Lower lobe of right lung (tissue), 2 donors: ENCODE data around the gene CTSH. TPM values are rescaled to one million over a fixed set of nuclear protein-coding genes. Genes with fewer than 3 reads are reported as not detected.
A peak's percentile ranks its signal among the peaks of the same experiment; 100 is the strongest.

Source experiments
- ATAC-seq, 2 donors: fragments of 200-7000 bp; cut with Tn5 transposase; one replicate each; pipeline ENCODE4 v1.9.1; 2020 to 2022; ENCODE audit warnings: mild to moderate bottlenecking in 2 of 2, moderate library complexity in 2 of 2
- DNase-seq: peaks from one replicate; pipeline ENCODE4 v3.0.0-alpha.2; 2020
- H3K27ac ChIP-seq: fragments of 200-600 bp; one replicate; pipeline ENCODE4 v1.8.0; 2022
- H3K27me3 ChIP-seq: fragments of 200-600 bp; one replicate; pipeline ENCODE4 v1.8.0; 2022; ENCODE audit warnings: low read depth
- H3K36me3 ChIP-seq: fragments of 200-600 bp; one replicate; pipeline ENCODE4 v1.8.0; 2022; ENCODE audit warnings: mild to moderate bottlenecking
- H3K4me1 ChIP-seq: fragments of 200-600 bp; one replicate; pipeline ENCODE4 v1.8.0; 2022
- H3K4me3 ChIP-seq: fragments of 200-600 bp; one replicate; pipeline ENCODE4 v1.8.0; 2022; ENCODE audit warnings: mild to moderate bottlenecking
- H3K9me3 ChIP-seq: fragments of 200-600 bp; one replicate; pipeline ENCODE4 v1.8.0; 2022
- CTCF ChIP-seq: fragments of 200-600 bp; IDR thresholded peaks from one replicate; pipeline ENCODE4 v1.8.0; 2022; ENCODE audit warnings: antibody characterized with exemption, mild to moderate bottlenecking
- intact Hi-C: fragments of 100-400 bp; cut with DNase I; formaldehyde crosslinking; loops from one replicate; pipeline ENCODE4 v1.11.0; 2022
- total RNA-seq: library from RNA; stranded (reverse); fragmentation: NEBNext Ultra II Directional; extraction: Animal tissue kit (Norgen Biotek cat#: 25700); gene quantifications from one replicate; pipeline ENCODE4 v1.2.1, GENCODE V29; 2021
- donor health status: DM: no; HTN: yes; CAD: no; lungs with severe emphysema.

CTSH gene
- total RNA-seq, 1 donor from 2014 or later: 724 TPM

DNA sequence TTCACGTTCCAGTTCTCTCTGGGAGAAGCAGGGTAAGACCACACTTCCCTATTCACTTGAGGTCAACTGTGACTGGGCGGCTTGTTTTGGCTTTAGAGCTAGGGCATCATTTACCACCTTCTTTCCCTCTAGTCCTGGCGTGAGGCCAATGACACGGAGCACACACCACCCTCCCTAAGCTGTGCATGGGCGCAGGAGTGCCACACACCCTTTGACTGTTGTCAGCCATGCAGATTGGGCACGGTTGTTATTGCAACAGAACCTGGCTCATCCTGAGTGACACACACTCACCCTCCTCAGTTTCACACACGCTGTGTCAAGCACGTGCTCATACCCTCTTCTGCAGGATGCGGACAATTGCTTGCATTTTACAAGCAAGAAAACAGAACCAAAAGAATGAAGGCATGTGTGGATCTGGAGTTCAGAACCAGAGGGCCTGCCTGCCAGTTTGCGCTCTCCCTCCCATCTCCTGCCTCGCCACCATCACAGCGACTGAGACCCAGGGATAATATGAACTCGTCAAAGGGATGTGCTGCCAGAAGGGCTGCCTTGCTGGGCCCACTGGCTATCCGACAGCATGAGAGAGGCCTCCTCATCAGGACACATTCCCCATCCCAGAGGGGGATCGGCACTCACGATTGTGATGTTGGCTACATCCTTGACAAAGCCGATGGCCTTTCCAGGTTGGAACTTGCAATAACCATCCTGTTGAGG, 17.6 kb downstream of the CTSH start:
- ATAC-seq (peak in 1 of 2 donors; percentile 2), DNase-seq (no peak)
- Histone ChIP-seq H3K9me3 (no peaks in the 10 kb centered on the region), H3K4me1 (no peaks in the 10 kb centered on the region), H3K27me3 (no peaks in the 10 kb centered on the region), H3K36me3 (peaks cover 96% of the 10 kb centered on the region), H3K27ac (no peak overlapping the region), H3K4me3 (no peak overlapping the region)
- TF ChIP-seq CTCF: no peak
- intact Hi-C loops: no loop called here

DNA sequence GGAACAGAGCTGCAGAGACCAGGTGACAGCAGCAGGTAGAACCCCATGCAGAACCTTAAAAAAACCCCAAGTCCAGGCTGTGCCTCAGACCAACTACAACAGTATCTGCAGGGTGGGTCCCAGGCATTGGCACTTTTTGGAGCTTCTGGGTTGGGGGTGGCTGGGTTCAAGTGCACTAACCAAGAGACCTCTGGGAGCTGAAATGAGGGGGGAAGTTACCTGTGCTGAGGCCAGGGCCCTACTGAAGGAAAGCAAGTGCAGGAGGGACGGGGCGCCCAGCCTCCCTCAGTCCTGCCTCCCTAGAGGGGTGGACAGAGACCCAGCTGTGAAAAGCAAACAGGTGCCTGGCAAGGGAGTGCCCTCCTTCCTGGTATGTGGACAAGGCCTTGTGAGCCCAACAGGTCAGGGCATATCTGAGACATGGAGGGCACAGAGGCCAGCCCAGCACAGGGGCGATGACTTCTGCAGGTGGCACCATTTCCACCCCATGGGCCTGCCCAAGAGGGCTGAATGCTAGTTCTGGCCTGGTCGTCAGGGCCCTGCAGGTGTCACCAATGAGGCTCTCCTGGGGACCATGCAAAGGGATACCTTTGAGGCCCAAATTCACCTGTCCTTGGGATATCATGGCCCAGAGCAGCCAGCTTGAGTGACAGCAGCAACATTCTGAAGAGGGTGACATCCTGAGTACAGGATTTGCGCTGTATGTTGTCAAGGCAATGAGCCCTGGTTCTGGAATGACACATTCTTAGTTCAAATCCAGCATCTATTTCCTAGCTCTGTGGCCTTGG, 18.7 kb downstream of the CTSH start:
- H3K27ac ChIP-seq: no peak overlapping the region
- H3K36me3 ChIP-seq: peaks cover 96% of the 10 kb centered on the region
- DNase-seq (no peak), ATAC-seq (peak in 1 of 2 donors; percentile 5)
- H3K9me3 ChIP-seq: no peaks in the 10 kb centered on the region
- H3K4me1 ChIP-seq: no peaks in the 10 kb centered on the region
- TF ChIP-seq CTCF: no peak
- intact Hi-C loops: no loop called here
- no peaks in the 10 kb centered on the region for H3K27me3 ChIP-seq
- H3K4me3 ChIP-seq: no peak overlapping the region

GRCh38 chr15:78925076-78925624, 19.7 kb downstream of the CTSH start:
- Histone ChIP-seq H3K4me1 (no peaks in the 10 kb centered on the region), H3K9me3 (no peaks in the 10 kb centered on the region), H3K36me3 (peaks cover 92% of the 10 kb centered on the region), H3K4me3 (no peak overlapping the region), H3K27ac (no peak overlapping the region), H3K27me3 (no peaks in the 10 kb centered on the region)
- intact Hi-C loops: no loop called here
- TF ChIP-seq CTCF: no peak
- ATAC-seq (no peak), DNase-seq (no peak)

DNA sequence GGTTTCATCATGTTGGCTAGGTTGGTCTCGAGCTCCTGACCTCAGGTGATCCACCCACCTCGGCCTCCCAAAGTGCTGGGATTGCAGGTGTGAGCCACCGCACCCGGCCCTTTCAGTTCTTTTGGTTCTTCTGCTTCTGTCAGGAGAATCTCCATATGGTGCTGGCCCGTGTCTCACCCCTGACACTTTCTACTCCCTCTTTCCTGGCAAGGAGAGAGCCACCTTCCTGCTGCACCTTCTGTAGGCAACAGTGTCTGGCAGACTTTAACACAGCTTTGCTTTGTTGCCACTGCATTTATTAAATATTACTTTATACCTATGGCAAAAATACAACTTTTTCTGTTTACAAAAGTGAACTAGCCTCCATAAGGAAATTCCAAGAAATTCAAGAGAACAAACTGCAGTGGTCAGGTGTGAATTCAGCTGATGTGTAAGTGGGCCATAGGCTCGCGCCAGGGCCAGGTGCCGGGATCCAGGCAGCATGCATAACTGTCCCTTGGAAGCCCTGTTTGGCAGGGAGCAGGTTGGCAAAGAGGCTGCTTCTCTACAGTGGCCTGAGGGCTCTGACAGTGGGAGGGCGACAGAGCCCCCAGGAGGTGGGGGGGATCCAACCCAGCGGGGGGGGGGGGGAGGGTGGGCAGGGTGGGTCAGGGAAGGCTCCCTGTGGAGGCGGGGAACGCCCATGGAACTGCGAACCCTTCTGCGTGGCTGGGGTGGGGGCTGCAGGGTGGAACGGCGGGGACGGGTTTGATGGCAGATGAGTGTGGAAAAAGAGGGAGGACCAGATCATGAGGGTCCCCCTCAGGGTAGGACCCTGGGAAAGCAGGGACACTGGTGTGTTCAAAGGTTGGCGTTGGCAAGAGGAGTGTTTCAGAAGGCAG, 21.1 kb downstream of the CTSH start:
- no peaks in the 10 kb centered on the region for H3K9me3 ChIP-seq
- no peak overlapping the region for H3K27ac ChIP-seq
- no peaks in the 10 kb centered on the region for H3K27me3 ChIP-seq
- intact Hi-C loops: no loop called here
- no peak for ATAC-seq
- H3K36me3 ChIP-seq: peaks cover 97% of the 10 kb centered on the region
- H3K4me3 ChIP-seq: no peak overlapping the region
- DNase-seq: no peak
- no peaks in the 10 kb centered on the region for H3K4me1 ChIP-seq
- no peak for TF ChIP-seq CTCF

DNA sequence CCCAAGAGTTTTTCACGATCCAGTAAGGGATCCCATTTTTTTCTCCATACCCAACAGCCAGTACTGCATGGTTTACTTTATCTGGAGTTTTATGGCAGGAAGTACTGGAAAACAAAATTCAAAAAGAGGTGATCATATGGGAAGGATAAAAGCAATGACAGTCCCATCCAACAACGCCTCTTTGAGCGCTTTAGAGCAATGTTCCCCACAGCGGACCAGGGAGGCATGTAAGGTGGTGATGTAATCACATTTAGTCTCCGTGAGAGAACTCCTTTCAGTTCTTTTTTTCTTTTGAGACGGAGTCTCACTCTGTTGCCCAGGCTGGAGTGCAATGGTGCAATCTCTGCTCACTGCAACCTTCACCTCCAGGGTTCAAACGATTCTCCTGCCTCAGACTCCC, 21.8 kb downstream of the CTSH start:
- intact Hi-C loops: no loop called here

More for the DNA sequence above, 21.8 kb downstream of the CTSH start:
- no peaks in the 10 kb centered on the region for H3K27me3 ChIP-seq
- peaks cover 96% of the 10 kb centered on the region for H3K36me3 ChIP-seq
- no peak overlapping the region for H3K4me3 ChIP-seq
- no peaks in the 10 kb centered on the region for H3K4me1 ChIP-seq
- ATAC-seq (no peak), DNase-seq (no peak)
- no peak for TF ChIP-seq CTCF
- H3K27ac ChIP-seq: no peak overlapping the region
- H3K9me3 ChIP-seq: no peaks in the 10 kb centered on the region
